ENCODE data around the gene FAM72B.
"Not testable (repeated sequence)": the region's sequence is repeated elsewhere in the genome, so short reads cannot be mapped to it uniquely, and the experiment has no call there.

- not testable (repeated sequence) for TF ChIP-seq POLR2AphosphoS5, CTCF (IDR thresholded peaks at IDR 0.05)
These were observed 15.9 kb downstream of the FAM72B start for GRCh38 chr1:121168152-121168668.

All from sigmoid colon (tissue), 4 donors.